ENCODE measurements around the gene PXK. TPM values are rescaled to one million over a fixed set of nuclear protein-coding genes. Genes with fewer than 3 reads are reported as not detected.

Gene PXK
- total RNA-seq, 1 donor from 2014 or later = 21.9 TPM

DNA sequence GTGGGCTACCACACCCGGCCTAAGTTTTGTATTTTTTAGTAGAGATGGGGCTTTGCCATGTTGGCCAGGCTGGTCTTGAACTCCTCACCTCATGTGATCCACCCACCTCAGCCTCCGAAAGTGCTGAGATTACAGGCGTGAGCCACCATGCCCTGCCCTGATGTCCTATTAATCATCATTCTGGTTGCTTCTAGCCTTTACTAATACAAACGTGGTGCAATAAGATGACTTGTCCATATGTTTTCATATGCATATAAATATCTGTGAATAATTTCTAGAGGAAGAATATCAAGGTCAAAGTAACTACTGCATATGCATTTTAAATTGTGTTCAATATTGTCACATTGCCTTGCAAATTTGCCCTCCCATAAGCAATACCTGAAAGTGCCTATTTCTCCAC is 126.5 kb downstream of the PXK start:
- DNase-seq (ENCODE audit: extremely low read depth, low read depth, low spot score) = no peak

DNA sequence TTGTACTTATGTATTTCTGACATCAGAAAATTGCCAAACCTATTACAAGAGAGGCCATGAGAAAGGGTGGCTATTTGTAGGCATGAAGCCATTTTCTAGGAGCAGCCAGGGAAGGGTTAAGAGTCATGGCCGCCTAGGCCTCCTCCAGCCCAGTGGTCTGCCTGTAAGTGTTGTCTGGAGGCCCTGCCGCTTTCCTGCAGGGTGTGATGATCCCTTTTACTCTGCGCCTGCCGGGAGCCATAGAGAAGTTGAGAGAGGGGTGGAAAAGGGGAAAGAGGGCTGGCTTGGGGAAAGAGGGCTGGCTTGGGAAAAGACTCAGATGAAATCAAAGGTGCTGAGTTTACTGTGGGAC is 130.1 kb downstream of the PXK start:
- DNase-seq (ENCODE audit: extremely low read depth, low read depth, low spot score) = no peak

DNA sequence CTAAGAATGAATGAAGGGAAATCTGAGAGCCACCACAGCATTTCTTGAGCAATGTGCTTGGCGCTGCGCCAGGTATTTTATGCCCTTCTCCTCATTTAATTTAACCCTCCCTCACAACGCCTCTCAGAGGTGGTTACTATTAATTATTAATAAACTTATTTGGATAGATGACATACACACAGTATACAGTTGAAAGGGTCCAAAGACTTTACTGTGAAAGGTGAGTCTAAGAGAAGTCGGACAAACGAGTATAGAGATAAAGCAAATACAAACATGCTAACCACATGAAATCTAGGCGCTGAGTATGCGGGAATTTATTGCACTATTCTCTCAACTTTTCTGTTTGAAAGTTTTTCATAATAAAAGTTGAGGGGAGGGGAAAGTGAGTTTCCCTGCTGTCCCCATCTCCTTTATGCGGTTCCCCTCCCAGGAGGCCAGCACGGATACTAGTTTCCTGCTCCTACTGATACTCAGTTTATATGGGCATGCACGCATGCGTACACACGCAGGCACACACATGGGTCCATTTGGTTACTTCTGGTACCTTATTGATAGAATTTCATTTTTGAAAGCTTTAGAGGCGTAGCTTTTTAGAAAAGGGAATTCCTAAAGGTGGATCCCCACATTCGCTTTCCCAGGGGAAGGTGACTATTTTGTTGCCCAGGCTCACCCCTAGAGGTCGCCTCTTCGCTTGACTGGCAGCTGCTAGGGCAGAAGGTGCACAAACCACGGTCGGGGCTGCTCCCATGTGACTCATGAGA is 130.7 kb downstream of the PXK start:
- peak; percentile 16 for DNase-seq (ENCODE audit: extremely low read depth, low read depth, low spot score)

DNA sequence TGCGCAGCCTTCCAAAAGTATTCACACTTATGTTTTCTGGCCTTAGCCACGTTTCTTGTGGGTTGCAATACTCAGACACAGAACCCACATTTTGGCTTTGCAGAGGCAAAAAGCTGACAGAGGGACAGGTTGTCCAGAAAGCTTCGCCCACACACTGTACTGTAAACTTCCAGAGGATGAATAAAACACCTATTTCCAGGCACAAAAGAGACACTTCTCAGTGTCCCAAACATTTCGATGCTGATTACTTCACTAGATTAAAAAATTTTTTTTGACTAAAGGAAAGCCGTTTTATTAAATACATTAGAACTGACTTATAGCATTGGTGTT is 131.2 kb downstream of the PXK start:
- DNase-seq (ENCODE audit: extremely low read depth, low read depth, low spot score) = no peak

DNA sequence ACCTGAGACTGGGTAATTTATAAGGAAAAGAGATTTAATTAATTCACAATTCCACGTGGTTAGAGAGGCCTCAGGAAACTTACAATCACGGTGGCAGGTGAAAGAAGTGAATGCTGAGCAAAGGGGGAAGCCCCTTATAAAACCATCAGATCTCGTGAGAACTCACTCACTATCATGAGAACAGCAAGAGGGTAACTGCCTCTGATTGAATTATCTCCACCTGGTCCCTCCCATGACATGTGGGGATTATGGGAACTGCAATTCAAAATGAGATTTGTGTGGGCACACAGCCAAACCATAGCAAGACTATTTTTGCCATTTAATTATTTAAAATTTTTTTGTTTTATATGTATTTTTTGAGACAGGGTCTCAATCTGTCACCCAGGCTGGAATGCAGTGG is 132.2 kb downstream of the PXK start:
- DNase-seq (ENCODE audit: extremely low read depth, low read depth, low spot score) = no peak

DNA sequence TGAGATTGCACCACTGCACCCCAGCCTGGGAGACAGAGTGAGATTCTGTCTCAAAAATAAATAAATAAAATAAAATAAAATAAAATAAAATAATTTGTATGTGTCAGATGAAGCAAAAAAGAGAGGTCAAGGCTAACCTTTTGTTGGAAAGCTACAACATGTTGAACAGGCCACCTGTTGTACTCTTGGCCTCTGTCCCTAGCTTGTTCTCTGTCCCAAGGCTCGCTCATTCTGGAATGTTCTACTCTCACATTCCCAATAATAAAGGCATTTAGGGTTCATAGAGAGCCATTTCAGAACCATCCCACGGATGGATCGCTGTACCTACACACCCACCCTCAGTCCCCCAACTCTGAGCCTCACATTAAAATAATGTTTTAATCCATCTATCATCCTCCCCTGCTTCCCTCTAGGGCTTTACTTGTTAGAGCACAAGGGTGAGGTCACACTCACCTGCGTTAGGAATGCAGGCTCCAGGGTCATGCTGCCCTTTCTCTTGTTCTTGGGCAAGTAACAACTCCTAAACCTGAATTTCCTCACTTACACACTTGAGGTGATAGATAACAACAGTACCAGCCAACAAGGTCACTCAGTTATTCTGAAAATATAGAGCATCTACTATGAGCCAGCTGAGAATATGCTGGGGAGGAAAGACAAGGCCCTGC is 134.3 kb downstream of the PXK start:
- no peak for DNase-seq (ENCODE audit: extremely low read depth, low read depth, low spot score)

DNA sequence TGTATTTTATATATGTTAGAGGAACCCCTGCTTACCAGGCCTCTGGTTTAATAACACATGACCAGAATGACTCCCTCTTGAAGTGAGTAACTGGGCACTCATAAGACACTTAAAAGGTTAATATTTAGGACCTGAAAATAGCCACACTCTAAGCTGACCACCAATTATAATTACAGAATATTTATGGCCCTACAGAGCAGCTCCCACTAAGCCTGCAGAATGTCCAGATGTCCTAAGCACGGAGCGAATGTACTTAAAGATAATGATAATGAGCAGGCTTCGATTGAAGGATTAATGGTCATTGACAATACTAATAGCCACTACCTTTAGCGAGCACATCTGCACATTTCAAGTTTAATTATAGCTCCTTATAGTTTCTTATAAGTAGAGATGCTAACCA is 136.4 kb downstream of the PXK start:
- DNase-seq (ENCODE audit: extremely low read depth, low read depth, low spot score) = no peak

DNA sequence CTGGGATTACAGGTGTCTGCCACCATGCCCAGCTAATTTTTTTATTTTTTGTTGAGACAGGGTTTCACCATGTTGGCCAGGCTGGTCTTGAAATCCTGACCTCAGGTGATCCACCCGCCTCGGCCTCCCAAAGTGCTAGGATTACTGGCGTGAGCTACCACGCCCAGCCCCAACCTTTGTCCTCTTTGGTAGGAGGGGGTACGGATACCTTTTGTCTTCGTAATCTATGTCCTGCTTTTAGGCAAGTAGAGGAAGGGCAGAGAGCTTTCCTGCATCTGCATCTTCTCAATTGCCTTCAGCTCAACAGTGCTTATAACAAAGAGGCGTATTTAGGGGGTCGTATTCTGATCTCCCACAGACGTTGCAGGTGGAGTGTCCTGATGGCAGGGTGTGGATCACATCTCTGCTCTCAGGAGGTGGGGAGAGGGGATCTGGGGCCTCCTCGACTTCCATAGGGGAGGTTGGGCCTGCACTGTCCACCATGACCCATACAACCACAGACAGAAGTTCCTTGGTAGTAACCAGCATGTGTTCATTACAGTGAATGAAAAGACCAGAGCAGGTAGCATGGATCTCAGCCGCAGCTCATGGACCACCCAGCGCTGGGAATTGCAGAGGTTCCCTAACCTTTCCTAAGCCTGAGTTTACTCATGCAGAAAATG is 137.8 kb downstream of the PXK start:
- DNase-seq (ENCODE audit: extremely low read depth, low read depth, low spot score) = no peak

DNA sequence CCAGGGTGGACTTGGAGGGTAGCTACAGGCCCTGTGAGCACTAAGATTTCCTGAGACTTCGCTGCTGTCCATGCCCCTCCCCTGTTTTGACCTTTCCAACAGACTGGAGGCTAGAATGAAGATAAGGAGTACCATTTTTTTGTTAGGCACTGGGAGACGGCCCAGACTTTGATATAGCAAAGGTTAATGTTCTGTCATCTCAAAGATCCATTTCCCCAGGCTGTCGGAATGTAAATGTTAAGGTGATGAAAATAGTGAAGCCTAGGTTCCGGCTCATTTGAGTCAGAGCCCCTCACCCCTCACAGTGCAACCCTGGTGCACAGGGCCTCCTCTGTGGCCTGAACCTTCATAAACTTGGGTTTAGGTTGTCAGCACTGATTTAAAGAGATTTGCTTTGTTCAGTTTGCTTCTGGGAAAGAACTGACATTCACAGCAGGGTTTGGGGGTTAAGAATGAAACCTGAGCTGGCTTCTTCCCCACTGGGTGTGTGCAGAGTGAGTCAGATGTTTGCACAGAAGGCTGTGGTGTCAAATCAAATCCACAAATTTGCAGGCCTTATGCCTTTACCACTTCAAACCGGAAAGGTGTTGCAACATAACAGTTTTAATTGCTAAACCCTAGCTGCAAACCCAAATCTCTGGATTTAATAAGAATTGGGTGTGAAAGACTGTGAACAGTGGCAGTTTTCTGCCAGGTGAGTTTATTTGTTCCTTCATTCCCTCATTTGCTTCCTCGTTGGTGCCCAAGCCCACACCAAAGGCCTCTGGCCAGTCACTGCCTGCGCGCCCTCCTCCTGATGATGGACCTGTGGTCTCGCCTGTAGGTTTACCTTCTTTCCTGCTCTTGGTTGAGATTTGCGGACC is 138.6 kb downstream of the PXK start:
- no peak for DNase-seq (ENCODE audit: extremely low read depth, low read depth, low spot score)

DNA sequence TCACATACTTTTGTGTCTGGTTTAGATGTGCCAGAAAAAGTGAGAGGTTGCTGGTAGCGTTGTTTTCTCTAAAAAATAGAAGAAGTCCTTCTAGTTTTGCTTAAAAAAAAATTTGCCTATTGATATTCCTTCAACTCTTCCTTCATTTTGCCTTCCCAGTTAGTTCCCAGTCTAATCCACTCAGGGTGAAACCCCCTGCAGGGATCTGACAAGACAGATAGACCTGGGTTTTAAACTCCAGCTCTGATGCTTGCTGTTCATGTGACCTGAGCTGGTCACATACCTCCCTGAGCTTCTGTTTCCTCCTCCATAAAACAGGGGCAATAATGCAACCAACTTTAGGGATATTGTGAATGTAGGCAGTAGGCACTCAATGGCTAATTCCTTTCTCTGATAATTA is 140.6 kb downstream of the PXK start:
- no peak for DNase-seq (ENCODE audit: extremely low read depth, low read depth, low spot score)

DNA sequence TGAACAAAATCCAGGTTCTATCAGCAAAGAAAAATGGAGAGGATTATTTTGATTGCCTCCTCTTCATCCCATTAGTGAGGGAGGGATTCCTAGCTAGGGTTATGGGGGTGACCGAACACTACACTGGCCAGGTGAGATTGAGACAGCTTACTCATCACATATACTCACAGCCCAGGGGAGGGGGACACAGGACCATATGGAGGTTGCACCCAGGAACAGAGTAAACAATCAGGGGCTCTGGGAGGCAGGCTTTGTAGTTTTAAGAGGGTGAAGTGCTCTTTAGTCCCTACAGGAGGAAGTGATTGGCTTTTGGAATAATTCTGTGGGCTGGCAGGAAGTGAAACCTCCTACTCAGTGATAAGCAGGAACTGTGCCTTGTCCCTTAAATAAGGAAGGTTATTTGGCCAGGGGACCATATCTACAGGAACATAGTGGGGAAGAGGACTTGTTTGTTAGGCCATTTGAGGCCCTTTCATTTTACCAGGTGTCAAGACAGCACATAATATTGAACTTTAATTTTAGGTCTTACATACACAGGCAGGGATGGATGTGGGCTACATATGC is 141.7 kb downstream of the PXK start:
- no peak for DNase-seq (ENCODE audit: extremely low read depth, low read depth, low spot score)

DNA sequence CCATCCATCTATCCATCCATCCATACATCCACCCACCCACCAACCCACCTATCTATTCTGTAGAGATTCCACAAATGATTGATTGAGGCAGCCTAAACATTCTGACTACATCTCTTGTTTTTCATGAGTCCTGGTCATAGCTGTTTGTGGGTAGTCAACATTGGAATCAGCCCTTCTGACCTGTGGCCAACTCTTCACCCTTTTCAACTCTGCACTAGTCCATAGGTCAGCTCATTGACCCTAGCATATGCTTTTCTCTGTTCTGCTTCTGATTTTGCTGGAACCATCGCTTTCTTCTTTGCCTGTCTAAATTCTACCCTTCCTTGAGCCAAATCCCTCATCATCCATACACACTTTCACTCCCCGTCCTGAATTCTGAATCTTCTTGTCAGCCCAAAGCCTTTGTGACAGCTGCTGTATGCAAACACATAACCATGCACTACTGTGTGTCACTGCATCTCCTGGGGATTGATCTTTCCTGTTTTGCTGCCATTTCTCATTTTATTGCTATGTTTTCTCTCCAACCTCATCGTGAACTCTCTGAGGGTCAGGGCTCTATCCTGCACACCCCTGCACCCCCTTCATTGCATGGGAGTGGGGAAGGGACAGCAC is 142.4 kb downstream of the PXK start:
- no peak for DNase-seq (ENCODE audit: extremely low read depth, low read depth, low spot score)

Other genes starting within 250 kb of the PXK start
- gene DNASE1L3, start 121.9 kb upstream of the PXK start, total RNA-seq = 0.78 and 1.5 TPM in 2 replicates
- 8.4 and 9.5 TPM in 2 replicates for gene ABHD6, start 95.1 kb upstream of the PXK start, total RNA-seq
- gene RPP14, start 26.6 kb upstream of the PXK start, total RNA-seq = 6.5 and 9.1 TPM in 2 replicates
- gene HTD2, start 26.4 kb upstream of the PXK start, total RNA-seq = 6.5 and 8.1 TPM in 2 replicates
- 59.5 and 60.0 TPM in 2 replicates for gene PDHB, start 100.9 kb downstream of the PXK start, total RNA-seq
- gene KCTD6, start 159.2 kb downstream of the PXK start, total RNA-seq = 5.8 and 7.1 TPM in 2 replicates
- gene ACOX2, start 204.3 kb downstream of the PXK start, total RNA-seq = 0.10 and 4.7 TPM in 2 replicates
- 48.2 and 74.4 TPM in 2 replicates for gene FAM107A, start 244.5 kb downstream of the PXK start, total RNA-seq

All from glomerular endothelial cell (primary cell).